SK-N-SH (cell line): ENCODE results near the gene KRT25.

Experiments used
- CTCF ChIP-seq: fragments of 200-600 bp; sonication (generic); IDR thresholded peaks from 2 replicates; pipeline ENCODE4 v1.6.1; 2017; ENCODE audit warnings: antibody characterized with exemption, mild to moderate bottlenecking, moderate library complexity
- POLR2AphosphoS5 ChIP-seq: IDR thresholded peaks from 2 replicates; pipeline ENCODE4 v1.6.1; 2012; ENCODE audit warnings: low read depth, low read length

- no peak for TF ChIP-seq POLR2AphosphoS5
- no peak for TF ChIP-seq CTCF
These were observed 1.3 kb downstream of the KRT25 start for GRCh38 chr17:40753804-40754203.
